ENCODE data around the gene PRR30.
A peak's percentile ranks its signal among the peaks of the same experiment; 100 is the strongest.

Gene PRR30

DNA sequence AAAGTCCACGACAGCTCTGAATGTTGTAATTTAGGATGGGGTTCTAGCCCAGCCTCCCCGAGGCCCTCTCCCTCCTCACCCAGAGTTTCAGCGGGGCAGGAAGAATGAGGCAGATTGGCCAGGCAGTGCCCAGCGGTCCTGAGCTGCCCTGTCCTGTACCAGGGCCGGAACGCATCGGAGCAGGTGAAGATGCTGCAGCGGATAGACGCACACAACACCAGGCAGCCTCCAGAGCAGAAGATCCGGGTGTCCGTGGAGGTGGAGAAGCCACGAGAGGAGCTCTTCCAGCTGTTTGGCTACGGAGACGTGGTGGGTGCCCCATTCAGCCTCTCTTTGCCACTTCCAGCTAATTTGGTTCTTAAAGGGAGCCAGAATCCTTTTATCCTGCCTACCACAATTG, 41.9 kb downstream of the PRR30 start:
- DNase-seq (ENCODE audit: low spot score), result no peak

- DNase-seq (ENCODE audit: low spot score), result no peak
Observed at GRCh38 chr2:27096748-27097297, 42.4 kb downstream of the PRR30 start.

DNA sequence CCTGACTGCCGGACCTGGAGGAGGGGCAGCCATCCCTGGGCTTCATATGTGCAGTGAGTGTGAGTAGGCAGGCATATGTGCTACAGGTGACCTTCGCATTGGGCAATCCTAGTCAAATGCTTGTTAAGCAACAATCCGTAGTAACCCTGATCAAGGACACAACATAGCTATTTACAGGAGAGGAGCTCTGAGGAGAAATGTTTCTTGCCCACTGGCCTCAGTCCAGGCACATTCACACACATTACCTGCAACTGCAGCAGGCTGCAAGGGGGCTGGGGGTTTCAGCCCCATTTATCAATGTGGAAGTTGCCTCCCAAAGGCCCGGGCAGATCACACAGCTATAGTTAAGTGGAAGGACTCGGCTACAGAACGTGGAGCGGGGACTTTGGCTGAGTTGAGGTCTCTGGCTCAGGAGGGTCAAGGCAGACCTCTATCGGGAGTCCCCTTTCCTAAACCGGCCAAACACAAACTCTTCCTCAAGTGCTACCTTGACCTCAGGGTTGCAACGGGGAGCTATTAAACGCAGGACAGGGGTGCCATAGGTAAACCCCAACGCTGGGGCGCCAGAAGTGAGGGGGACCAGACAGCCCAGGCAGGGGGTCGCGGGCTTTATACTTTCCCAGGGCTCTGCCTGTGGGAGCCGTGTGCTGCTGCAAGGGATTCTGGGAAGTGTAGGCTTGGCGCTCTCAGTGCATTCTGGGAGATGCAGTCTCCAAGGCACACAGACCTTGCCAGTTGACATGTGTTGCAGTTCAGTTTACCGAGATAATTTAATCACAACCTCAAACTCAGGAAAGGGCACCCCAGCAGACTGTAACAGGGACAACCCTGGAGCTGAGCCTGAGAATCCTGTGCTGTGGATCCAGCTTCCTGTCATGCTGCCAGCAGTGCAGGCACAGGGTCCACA, 43.2 kb downstream of the PRR30 start:
- DNase-seq (ENCODE audit: low spot score), result peak; percentile 84

DNA sequence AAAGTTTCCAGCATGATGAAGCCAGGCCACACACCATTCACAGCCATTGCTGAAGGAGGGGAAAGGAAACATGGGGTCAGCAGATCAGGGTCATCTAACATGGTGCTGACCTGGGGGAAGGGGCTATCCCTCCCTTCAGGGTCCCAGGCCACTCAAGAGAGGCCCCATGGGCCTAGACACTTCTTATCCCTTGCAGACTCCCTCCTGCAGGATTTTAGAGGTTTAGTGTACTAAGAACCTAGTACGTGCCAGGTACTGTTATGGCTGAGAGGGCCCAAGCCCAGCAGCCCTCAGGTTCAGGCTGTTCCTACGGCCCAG, 43.8 kb downstream of the PRR30 start:
- no peak for DNase-seq (ENCODE audit: low spot score)

GRCh38 chr2:27094353-27094984, 44.7 kb downstream of the PRR30 start:
- no peak for DNase-seq (ENCODE audit: low spot score)

DNA sequence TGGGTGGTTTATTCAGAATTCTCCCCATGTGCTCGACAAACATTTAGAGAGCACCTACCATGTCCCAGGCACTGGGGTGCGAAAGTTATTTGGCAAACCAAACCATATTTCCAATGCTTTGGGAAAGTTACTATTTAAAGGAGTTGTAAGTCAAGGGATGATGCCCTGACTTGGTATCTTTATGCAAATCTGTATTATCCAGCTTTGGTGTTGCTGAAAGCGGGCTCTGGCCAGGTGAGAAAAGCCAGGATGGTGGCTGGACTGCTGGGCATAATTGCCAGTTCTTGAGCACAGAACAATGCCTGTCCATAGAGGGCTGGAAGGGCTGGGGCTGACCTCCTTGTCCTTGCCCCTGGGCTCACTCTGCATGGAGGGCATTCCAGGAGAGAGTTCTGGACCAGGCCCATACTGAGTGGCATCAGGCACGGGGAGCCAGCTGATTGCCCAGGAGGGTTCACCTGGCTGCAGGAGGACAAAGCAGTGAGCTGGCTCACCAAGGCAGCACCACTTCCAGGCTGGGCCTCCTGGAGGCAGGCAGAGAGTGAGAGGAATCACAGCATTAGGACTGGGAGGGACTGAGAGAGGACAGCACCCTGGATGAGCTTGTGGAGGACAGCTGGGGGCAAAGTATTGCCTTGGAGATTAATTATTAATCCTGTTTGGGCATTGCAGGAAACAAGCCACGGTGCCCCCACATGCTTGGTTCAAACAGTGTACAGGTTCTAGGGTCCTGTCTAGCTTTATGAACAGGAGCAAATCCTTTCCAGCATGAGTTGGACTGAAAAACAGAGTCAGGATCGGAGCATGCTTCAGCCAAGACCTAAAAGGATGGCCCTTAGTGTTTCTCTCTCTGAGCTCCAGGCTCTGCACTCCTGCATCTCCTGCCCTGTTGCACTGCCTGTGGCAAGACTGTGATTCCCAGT, 45.5 kb downstream of the PRR30 start:
- no peak for DNase-seq (ENCODE audit: low spot score)

DNA sequence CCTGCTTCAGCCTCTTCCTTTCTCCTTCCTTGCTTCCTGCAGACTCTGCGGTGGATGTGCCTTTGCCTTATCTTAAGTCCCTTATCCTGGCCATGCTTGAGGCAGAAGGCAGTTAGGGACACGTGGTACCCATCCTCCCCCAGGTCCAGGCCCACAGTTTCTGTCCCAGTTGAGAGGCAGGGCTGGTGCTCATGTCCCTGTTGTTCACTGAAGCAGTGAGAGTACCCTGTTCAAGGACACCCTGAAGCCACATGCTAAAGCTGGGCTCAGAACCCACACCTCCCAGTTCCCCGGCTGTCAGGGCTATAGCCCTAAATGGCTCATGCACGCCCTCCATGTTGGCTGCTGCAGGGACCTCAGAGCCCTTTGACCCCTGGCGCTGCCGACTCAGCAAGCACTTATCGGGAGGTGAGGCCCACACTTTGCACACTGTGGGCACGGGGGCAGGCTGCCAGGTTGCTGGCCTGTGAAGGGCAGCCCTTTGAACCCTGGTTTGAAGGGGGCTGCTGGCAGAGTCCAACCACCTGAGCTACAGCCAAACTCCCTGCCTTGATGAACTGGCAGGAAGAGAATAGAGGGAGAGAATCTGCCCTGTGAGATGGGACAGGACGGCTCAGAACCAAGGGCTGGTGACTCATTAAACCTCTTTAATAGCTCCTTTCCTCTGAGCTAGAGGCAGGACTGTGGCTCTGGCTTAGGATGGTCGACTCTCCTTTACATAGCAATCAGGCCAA, 46.3 kb downstream of the PRR30 start:
- no peak for DNase-seq (ENCODE audit: low spot score)

DNA sequence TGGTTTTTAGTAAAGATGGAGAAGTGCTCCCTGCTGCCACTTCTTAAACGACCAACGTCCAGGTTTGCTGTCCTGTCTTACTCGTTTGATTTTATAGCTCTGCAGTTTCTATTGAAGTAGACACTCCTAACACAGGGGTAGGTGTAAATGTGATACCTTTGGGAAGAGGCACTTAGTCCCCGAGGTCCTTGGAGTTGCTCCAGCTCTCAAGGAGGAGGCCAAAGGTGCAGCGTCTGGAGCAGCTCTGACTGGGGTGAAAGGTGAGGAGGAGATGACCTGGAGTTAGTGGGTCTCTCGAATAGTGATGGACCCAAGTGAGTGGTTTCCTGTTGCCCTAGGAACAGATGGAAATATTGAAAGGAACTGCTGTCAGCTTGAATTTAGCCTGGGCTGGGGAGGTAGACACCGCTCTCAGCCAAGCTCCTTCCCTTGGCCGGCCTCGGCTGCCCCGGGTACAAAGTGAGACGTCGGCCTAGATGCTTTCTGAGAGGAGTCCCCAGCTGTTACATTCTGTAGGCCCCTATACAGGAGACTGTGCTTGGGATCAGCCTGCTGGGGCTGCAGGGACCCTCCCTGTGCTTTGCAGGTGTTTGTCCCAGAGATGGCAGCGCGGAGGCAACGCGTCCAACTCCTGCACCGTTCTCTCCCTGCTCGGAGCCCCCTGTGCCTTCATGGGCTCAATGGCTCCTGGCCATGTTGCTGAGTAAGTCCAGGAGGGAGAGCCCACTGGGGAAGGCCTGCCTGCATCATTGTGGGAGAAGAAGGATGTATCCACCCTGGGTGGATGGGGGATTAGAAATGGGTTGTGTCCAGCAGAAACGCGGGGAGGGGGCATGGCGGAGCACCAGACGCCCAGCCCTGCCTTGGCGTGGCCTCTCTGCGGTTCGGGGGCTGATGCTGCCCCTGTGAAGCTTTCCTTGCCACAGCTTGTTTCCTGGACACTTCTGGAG, 47.2 kb downstream of the PRR30 start:
- DNase-seq (ENCODE audit: low spot score), result no peak

DNA sequence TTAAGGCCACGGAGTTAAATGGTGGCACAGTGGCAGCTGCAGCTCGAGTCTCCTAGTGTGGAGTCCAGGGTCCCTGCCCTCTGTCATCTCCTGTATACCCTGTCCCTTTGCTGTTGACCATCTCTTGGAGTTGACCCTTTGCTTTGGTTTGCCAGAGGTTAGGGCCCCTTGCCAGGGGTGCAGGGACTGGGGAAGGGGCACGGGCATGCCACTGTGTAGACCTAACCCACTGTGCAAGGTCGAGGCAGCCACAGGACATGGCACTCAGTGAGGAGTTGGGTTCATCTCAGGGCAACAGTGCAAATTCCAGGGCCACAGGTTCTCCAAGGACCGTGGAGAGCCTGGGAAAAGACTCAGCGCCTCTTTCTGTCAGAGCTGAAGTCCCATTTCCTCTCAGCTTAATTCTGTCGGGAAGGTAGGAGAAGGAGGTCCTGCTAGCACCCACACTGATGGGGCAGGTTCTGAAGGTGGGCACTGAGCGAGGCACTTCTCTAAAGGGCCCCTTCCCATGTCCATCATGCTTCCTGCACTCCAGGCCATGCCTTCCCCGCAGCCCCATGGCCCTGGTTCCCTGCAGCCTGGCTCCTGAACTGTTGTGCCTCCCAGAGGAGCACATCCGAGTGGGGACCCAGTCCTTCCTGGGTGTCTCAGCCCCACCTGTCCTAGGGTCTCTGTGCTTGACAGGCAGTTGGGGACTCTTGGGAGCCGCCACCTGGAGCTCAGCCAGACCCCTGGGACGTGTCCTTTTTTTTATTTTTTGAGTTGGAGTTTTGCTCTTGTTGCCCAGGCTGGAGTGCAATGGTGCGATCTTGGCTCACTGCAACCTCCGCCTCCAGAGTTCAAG, 49.9 kb downstream of the PRR30 start:
- no peak for DNase-seq (ENCODE audit: low spot score)

DNA sequence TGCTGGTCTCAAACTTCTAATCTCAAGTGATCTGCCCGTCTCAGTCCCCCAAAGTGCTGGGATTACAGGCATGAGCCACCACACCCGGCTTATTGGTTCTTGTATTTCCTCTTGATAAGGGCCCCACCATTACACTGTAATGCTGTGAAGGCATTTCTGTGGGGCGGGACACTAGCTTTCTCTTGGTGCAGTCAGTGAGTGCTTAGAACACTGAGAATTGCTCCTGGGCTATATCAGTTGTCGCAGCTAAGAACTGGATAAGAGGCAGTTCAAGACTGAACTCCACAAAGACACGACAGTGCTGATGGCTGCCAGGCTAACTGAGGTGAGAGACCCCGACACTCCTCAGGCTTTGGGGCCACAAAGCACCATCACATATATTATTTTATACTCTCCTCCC, 50.6 kb downstream of the PRR30 start:
- DNase-seq (ENCODE audit: low spot score), result no peak

GRCh38 chr2:27087823-27088410, 51.3 kb downstream of the PRR30 start:
- DNase-seq (ENCODE audit: low spot score), result no peak
